ENCODE data around the gene KLHL29.
A peak's percentile ranks its signal among the peaks of the same experiment; 100 is the strongest.

KLHL29 gene

DNA sequence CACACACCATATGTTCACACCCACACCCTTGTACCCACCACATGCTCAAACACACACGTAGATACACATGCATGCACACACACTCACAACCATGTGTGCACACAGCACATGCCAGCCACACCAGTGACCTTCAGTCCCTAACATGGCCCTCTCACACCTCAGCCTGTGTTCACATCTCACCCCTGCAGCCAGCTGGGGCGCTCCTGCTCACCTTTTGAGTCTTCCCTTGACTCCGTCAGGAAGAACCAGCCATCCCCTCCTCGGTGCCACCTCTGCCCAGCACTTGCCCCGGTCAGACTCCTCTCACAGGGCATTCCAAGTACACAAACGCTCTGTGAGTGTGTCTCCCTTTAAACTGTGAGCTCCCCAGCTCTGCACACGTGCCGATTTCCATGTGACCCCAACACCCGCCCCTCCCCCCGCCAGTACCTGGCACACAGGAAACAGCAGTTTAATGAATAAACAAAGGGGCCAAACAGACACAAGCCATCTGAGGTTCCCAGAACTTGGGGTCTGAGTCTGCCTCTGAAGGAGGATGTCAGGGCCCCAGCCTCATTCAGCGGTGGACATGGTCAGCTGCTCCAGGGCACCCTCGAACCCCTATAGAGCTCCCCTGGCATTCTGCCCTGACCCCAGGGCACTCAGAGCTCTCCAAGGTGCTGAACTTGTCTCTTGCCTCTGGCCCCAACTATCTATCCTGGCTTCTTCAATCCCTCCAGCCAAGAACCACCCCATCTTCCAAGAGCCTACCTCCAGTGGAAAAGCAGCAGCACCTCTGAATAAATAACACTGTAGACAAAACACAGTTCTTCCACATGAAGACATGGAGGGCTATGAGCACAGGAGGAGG is 289.1 kb downstream of the KLHL29 start:
- Histone ChIP-seq H4K20me1 (ENCODE audit: insufficient read depth, low read length) (peaks cover 13% of the 10 kb centered on the region), H3K36me3 (ENCODE audit: insufficient read depth, low read length) (no peaks in the 10 kb centered on the region), H2AFZ (ENCODE audit: low read depth, low read length) (no peak overlapping the region), H3K4me1 (ENCODE audit: insufficient read depth, low read length) (peaks cover 3% of the 10 kb centered on the region; the same call in 1 of the 2 replicates), H3K4me2 (ENCODE audit: insufficient read depth, low read length) (no peak overlapping the region), H3K27me3 (ENCODE audit: insufficient read depth, low read length, poor library complexity) (no peaks in the 10 kb centered on the region), H3K9ac (ENCODE audit: low read depth, low read length) (no peak overlapping the region), H3K27ac (ENCODE audit: low read length) (no peak overlapping the region), H3K4me3 (ENCODE audit: low read depth in 1 of 2, low read length in 2 of 2) (no peak overlapping the region), H3K79me2 (ENCODE audit: insufficient read depth, low read length) (no peaks in the 10 kb centered on the region), H3K9me3 (ENCODE audit: insufficient read depth, low read length, severe bottlenecking) (no peaks in the 10 kb centered on the region)
- TF ChIP-seq, protein P1, sequence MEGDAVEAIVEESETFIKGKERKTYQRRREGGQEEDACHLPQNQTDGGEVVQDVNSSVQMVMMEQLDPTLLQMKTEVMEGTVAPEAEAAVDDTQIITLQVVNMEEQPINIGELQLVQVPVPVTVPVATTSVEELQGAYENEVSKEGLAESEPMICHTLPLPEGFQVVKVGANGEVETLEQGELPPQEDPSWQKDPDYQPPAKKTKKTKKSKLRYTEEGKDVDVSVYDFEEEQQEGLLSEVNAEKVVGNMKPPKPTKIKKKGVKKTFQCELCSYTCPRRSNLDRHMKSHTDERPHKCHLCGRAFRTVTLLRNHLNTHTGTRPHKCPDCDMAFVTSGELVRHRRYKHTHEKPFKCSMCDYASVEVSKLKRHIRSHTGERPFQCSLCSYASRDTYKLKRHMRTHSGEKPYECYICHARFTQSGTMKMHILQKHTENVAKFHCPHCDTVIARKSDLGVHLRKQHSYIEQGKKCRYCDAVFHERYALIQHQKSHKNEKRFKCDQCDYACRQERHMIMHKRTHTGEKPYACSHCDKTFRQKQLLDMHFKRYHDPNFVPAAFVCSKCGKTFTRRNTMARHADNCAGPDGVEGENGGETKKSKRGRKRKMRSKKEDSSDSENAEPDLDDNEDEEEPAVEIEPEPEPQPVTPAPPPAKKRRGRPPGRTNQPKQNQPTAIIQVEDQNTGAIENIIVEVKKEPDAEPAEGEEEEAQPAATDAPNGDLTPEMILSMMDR (IDR thresholded peaks at IDR 0.05; ENCODE audit: borderline replicate concordance, extremely low read depth, low read length, poor library complexity, severe bottlenecking): no peak
- TF ChIP-seq EZH2 (IDR thresholded peaks at IDR 0.05; ENCODE audit: borderline replicate concordance, low read depth, low read length, severe bottlenecking): no peak
- peak; percentile 58 for DNase-seq
- ATAC-seq (ENCODE audit: insufficient read depth, low read depth): peak; percentile 83

GRCh38 chr2:23675506-23675905 is 290.5 kb downstream of the KLHL29 start:
- ATAC-seq (ENCODE audit: insufficient read depth, low read depth): no peak
- peaks cover 13% of the 10 kb centered on the region for H4K20me1 ChIP-seq (ENCODE audit: insufficient read depth, low read length)

GRCh38 chr2:23677836-23678235 is 292.9 kb downstream of the KLHL29 start:
- DNase-seq (no peak), ATAC-seq (ENCODE audit: insufficient read depth, low read depth) (no peak)
- Histone ChIP-seq H3K36me3 (ENCODE audit: insufficient read depth, low read length) (no peaks in the 10 kb centered on the region), H3K9me3 (ENCODE audit: insufficient read depth, low read length, severe bottlenecking) (no peaks in the 10 kb centered on the region), H3K4me1 (ENCODE audit: insufficient read depth, low read length) (peaks cover 3% of the 10 kb centered on the region; the same call in 1 of the 2 replicates), H2AFZ (ENCODE audit: low read depth, low read length) (no peak overlapping the region), H4K20me1 (ENCODE audit: insufficient read depth, low read length) (peaks cover 8% of the 10 kb centered on the region), H3K27me3 (ENCODE audit: insufficient read depth, low read length, poor library complexity) (no peaks in the 10 kb centered on the region), H3K4me3 (ENCODE audit: low read depth in 1 of 2, low read length in 2 of 2) (no peak overlapping the region), H3K27ac (ENCODE audit: low read length) (no peak overlapping the region), H3K79me2 (ENCODE audit: insufficient read depth, low read length) (no peaks in the 10 kb centered on the region), H3K4me2 (ENCODE audit: insufficient read depth, low read length) (no peak overlapping the region), H3K9ac (ENCODE audit: low read depth, low read length) (no peak overlapping the region)
- no peak for TF ChIP-seq EZH2 (IDR thresholded peaks at IDR 0.05; ENCODE audit: borderline replicate concordance, low read depth, low read length, severe bottlenecking)
- TF ChIP-seq, protein P1 (IDR thresholded peaks at IDR 0.05; ENCODE audit: borderline replicate concordance, extremely low read depth, low read length, poor library complexity, severe bottlenecking): no peak

More at GRCh38 chr2:23675506-23675905, 290.5 kb downstream of the KLHL29 start:
- Histone ChIP-seq H3K4me1 (ENCODE audit: insufficient read depth, low read length) (peaks cover 3% of the 10 kb centered on the region; the same call in 1 of the 2 replicates), H3K27ac (ENCODE audit: low read length) (no peak overlapping the region), H3K4me3 (ENCODE audit: low read depth in 1 of 2, low read length in 2 of 2) (no peak overlapping the region), H3K36me3 (ENCODE audit: insufficient read depth, low read length) (no peaks in the 10 kb centered on the region), H3K9me3 (ENCODE audit: insufficient read depth, low read length, severe bottlenecking) (no peaks in the 10 kb centered on the region), H3K9ac (ENCODE audit: low read depth, low read length) (no peak overlapping the region), H3K4me2 (ENCODE audit: insufficient read depth, low read length) (no peak overlapping the region), H3K27me3 (ENCODE audit: insufficient read depth, low read length, poor library complexity) (no peaks in the 10 kb centered on the region), H3K79me2 (ENCODE audit: insufficient read depth, low read length) (no peaks in the 10 kb centered on the region), H2AFZ (ENCODE audit: low read depth, low read length) (no peak overlapping the region)
- no peak for TF ChIP-seq EZH2 (IDR thresholded peaks at IDR 0.05; ENCODE audit: borderline replicate concordance, low read depth, low read length, severe bottlenecking)
- TF ChIP-seq, protein P1 (IDR thresholded peaks at IDR 0.05; ENCODE audit: borderline replicate concordance, extremely low read depth, low read length, poor library complexity, severe bottlenecking): no peak
- no peak for DNase-seq

Measured in DND-41 (cell line).